Activated effector memory CD4-positive, alpha-beta T cell treated with anti-CD3 and anti-CD28 coated beads, Interleukin-2, amount 50 U/mL, for 16 hours (primary cell): ENCODE measurements around the gene ACVR1.
"Not testable (repeated sequence)": the region's sequence is repeated elsewhere in the genome, so short reads cannot be mapped to it uniquely, and the experiment has no call there.

Experiments used
- DNase-seq: peaks from one replicate; pipeline ENCODE4 v3.0.0-alpha.2; 2020

Gene ACVR1

DNA sequence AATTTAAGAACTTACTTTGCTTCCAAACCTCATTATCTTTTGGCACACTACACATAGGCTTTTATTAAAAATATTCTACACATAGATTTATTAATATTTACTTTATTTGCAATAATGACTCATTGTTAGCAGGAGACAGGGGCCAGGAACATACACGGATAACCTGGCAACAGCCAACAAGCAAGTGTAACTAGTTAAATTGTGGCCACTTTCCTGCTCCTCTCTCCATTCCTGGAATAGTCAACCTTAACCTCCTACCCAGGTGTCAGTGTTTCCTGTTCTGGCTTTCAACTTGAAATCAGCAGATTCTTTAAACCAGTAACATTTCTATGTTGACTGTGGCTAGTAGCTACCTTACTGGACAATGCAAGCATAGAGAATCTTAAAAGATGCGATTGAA is 26.5 kb downstream of the ACVR1 start:
- DNase-seq = no peak

DNA sequence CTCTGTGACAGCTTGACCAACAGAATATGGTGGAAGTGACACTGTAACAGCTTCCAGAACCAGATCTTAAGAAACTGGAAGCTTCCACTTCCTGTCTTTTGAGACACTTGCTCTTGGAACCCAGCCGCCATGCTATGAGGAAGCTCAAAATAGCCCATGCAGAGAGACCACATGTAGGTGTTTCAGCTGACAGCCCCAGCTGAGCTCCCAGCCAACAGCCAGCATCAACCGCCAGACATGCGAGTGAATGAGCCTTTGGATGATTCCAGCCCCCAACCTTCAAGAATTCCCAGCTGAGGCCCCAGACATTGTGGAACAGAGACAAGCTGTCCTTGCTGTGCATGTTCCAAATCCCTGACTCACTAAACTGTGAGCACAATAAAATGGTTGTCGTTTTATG is 27.9 kb downstream of the ACVR1 start:
- no peak for DNase-seq

DNA sequence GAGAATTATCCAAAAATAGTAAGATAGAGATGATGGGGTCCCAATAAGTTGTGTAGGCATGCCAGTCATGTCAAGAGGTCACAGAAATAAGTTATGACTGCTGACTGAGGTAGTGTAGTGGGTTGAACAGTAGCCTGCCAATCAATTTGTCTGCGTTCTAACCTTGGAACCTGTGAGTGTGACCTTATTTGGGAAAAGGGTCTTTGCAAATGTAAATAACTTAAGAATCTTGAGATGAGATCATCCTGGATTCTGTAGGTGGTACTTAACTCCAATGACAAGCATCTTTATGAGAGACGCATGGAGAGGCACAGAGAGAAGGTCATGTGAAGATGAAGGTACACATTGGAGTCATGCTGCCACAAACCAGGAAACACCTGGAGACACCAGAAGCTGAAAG is 31.0 kb downstream of the ACVR1 start:
- no peak for DNase-seq

DNA sequence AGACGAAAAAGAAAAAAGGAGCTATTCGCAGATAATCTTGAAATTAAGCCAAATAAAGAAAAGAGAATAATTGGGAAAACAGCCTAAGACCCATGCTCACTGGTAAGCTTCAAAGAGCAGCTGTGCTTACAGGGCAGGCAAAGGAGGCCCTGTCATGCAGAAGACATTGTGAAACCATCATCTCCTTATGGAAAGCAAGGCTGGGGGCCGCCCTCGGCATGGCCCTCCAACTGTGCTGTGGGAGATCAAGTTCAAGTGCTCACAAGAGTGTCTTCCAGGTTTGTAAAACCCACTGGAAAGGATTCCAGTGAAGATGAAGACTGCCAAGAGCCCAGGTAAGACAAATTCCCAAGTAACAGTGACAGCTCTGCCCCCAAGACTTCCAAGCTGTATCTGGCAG is 32.2 kb downstream of the ACVR1 start:
- no peak for DNase-seq

DNA sequence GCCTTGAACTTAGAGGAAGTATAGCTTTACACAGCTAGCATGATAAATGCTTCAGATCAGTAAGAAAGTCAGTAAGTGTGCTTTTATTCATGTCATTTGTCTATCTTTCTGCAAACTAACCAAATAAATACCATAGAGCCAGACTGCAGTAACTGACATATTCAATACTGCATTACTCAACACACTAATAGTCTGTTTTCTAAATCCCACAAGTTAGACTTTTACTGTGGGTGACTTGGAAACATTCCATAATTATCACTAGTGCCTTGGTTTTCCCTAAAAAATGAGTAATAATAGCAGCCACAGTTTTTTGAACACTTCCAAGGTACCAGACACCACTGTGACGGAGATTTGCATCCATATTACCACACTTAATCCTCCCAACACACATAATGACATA is 33.0 kb downstream of the ACVR1 start:
- no peak for DNase-seq

DNA sequence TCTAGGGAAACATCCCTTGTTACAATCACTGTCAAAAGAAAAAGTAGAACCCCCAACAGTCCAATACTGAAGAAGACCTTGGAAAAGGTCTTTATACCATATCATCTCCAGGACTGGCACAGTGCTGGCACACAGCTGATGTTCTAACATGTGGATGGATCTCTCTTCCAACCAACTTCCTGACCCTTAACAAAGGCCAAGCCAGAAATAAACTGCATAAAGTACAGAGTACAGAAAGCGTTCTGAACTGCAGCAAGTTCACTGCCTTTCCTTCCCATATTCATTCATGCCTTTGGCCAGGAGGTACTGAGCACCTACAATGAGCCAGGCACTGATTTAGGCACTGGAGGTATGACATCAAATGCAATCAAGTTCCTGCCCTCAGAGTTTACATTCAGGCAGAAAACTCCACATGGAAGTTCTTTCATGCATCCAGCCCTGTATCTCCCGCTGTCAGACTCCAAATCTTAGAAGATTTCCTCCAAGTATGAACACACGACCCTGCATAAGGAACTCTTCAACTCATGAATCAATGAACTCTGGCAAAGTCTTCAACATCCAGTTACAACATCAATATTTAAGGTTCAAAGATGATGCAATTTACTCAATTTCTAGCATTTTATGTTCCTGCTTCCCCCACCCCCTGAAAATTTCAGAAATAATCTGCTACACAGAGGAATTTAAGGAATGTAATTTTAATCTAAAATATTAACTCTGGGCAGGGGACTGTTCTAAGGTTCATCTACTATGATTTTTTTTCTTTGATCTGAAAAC is 33.8 kb downstream of the ACVR1 start:
- no peak for DNase-seq

DNA sequence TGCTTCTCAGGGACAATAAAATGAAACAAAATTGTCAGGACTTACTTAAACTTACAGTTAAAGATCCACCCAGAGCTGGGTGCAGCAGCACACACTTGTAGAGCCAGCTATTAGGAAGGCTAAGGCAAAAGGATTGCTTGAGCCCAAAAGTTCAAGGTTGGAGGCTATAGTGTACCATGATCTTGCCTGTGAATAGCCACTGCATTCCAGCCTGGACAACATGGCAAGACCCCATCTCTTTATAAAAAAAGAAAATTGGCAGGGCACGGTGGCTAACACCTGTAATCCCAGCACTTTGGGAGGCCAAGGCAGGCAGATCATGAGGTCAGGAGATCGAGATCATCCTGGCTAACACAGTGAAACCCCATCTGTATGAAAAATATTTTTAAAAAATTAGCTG is 34.6 kb downstream of the ACVR1 start:
- DNase-seq = no peak

DNA sequence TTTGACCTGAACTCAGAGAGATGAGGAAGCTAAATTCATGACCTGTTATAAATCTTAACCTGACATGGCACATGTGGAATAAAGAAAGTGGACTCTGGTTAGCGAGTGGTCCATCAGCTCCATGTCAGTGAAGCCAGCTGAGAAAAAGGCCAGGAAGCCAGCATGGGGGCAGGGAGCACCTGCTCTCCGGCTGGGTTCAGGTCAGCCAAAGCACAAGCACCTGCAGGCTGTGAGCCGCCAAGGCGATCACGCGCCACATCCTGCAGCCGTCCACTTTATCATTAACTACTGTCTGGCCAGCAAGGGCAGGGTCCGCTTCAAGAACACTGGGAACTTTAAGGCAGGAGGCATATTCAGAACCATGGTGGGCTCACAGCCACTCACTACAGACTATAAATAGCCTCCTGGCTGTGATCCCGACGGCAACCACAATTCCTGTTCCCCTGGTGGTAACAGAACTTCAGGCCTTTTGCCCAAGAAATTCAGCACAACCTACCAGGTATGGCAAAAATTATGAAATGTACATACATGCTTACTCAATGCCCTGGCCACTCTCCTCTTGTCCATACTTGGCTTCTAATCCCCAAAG is 35.5 kb downstream of the ACVR1 start:
- DNase-seq = no peak

DNA sequence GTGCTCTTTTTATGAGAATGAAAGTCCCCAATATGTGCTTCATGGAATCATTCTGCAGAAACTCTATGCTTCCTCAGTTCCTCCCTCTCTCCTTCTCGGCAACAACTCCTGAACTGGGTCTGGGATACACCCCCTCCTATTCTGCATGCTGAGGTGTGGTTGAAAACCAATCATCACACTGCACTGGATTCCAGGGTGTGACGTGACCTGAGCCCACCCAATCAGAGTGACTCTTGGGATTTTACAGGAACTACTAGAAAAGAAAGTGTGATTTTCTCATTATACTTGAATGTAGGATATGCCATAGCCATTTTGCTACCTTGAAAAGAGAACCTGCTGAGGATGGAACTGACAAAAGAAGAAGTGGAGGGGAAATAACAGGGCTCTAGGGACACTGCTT is 36.3 kb downstream of the ACVR1 start:
- DNase-seq = no peak

DNA sequence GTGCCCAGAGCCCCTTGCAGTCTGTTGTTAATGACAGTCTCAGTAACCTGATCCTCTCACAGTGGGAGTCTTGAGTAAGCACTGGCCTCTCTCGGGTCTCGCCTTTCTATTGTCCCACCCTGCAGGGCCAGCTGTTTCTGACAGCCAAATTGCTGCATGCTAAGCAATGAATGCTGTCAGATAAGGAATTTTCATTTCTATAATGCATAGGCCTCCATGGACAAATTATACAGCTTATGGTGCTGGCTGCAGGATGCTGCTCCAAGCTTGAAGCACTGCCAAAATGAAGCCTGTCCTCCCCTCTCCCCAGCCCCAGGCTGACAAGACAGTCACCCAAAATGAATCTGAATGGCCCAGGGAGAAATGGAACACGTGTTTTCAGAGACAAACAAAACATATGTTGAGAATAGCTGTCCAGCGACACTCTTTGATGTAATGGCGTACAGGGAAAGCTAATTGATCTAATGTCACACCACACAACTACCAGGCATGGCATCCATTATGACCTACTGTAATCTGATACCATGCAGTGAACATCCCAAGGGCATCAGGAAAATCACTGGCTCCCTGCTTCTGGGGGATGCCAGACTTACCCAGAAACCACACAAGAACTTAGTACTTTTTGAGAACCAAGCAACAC is 36.8 kb downstream of the ACVR1 start:
- DNase-seq = no peak

DNA sequence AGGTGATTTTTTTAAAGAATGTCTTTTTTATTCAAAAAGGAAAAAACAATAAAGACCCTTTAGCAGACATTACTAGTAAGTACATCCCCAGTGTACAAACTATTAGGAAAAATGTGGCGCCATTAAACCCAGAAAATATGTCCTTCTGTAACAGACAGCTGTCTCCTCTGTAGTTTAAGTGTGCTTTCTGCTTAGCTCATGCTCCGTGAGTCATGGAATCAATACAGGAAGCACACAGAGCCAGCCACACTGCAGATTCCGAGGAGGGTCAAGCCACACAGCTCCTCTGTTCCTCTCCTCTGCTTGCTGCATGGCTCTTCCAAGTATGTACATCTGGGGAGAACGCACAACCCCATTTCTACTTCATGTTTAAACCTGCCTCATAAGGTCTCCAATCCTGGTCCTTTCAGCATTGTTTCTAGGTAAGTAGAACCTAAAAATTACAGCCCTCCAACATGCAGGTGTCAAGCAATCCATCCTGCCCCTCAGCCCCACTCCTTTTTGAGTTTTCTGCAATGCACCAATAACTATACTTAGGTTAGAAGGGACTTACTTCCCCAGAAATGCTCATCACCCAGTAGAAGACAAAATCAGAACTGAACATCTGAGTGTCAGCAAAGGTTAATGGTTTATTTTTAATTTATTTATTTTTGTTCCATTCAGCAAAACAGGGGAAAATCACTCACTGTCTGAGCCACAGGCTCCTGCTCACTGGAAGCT is 37.5 kb downstream of the ACVR1 start:
- no peak for DNase-seq

DNA sequence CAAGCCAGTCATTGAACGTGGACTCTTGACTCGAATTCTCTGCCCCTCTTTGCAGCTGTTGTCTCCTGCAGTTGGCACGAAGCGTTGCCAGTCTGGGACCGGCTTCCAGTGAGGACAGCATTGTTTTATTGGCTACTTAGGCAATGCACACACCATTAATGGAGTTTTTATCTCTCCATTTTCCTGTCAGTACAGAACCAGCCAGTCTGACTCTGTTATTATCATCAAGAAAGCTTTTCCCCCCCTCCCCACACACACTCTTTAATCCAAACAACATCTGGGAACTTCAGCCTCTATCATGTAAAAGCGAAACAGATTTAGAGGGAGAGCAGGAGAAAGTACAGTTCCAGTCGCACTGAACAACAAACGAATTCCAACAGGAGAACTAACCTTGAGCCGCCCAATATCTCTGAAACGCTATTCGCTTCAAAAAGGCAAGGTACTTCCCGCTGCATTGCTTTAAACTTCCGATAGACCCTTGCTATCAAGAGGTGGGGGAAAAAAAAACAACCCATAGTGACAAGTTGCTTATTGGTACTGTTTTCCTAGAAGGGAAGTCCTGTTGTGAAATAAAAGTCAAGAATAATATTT is 38.2 kb downstream of the ACVR1 start:
- no peak for DNase-seq

DNA sequence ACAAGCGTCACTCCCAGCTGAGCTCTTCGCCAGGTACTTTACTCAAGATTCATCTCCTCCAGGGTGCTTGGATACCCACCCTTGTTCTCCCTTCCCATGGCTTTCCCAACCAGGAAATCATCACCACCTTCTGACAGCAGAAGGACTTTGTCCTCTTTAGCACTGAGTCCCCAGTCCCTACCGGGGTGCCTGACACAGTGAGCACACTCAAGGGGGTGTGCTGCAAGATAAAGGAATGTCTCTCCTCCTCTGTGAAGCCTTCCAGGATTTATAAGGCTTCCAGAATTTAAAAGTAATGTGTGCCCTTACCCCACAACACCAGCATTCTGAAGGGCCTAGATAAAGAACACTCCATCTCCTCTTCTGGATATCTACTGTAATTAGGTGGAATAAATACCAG is 39.6 kb downstream of the ACVR1 start:
- DNase-seq = no peak

DNA sequence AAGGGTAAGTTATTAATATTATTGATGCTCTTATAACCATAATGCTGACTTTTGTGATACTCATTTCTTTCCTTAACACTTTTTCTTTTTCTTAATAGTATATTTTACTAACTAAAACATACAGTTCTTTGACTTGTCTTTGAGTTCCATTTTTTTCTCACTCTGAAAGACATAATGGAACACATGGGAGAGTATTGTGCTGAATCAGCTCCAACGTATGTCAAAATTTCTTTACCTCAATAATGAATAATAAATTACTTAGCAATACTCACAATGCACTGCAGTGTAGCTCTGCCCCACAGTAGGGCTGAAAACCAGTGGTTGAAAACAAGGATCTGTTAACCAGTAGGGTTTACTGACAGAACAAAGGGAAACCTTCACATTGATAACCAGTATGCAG is 40.7 kb downstream of the ACVR1 start:
- no peak for DNase-seq

DNA sequence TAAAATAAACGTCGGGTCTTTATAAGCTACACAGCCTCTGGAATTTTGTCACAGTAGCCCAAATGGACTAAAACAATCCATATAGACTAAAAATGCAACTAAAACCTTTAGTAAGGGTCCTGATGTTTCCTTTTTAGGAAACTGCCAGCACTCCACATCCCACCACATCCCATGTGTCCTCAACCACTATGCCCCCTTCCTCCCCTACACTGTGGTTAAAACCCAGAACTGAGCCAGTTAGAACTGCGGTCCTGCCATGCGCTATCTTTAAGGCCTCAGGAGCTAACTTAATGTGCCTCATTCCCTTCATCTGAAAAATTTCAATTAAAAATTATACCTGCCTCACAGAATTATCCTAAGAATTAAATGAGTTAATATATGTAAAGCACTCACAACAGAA is 41.1 kb downstream of the ACVR1 start:
- no peak for DNase-seq

DNA sequence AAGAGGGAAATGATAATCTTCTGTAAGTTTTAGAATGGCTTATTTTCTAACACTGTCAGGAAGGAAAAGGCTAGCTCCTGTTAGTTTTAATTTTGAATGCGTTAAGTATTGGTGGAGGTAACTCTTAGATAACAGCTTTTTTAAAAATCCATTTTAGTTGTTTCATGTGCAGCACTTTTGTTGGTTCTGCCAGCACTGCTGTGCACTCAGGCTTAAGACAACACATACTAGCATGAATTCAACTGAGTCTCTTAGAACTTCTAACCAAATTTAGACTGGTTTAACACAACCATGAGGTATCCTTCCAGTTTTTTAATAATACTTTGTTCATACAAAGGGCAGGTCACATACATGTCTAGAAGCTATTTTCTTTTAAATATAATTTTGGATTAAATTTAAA is 42.4 kb downstream of the ACVR1 start:
- DNase-seq = no peak

DNA sequence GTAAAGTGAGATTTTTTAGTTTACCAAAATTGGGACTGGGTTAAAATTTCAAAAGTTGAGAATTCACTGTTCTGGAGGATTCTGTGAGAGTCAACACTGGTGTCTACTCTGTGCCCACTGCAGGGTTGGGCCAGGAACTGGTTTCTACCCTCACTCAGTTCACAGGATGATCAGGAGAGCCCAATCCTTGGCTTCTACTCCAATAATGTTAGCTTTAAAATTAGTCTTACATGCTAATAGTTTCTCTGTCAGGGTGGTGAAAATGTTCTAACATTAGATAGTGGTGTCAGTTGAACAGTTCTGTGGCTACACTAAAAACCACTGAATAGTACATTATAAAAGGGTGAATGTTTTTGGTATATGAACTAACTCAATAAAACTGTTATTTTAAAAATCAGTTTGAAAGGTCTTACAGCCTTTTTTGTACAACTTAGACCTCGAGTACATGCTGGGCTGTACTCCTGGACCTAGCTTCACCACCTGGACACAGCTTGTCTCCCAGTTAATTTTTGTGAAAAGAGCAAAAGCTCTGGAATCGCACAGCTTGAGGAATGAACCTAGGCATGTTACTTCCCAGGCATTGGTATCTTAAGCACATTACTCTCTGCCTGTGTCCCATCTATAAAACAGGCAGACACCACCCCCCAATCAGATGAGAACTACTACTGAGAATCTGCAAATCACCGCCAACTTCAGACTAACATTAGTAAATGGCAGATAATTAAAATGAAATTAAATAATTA is 44.4 kb downstream of the ACVR1 start:
- no peak for DNase-seq

DNA sequence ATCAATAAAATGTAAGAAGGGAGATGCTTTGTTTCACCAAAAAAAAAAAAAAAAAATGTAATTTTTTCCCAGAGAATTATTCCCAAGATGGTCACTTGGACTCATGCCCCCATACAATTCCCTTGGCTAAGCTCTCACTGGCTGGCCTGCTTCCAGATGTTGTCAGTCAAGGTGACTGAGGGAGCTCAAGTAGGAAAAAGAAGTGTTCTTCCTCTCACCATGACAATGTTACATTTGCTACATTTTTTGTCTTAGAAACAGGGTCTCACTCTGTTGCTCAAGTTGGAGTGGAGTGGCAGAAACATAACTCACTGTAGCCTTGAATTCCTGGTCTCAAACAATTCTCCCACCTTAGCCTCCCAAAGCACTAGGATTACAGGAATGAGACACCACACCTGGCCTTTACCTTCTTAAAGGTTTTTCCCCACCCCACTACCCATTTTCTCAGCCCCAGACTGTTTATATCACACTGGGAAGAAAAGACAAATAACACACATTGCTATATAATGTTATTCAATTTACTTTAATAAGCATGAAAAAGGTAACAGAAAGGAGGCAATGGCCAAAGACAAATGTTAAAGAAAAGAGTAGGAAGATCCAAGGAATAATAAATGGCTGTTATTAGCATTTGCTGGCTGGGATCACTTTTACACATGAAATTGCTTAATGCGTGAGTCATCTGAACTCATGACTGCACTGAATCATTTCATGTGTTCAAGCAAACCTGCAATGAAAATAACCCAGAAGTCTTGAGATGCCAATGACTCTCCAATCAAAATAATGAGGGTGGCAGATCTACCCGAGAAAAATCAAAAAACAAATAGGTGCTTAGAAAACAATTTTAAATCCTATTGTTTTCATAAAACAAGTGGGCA is 45.2 kb downstream of the ACVR1 start:
- DNase-seq = no peak

DNA sequence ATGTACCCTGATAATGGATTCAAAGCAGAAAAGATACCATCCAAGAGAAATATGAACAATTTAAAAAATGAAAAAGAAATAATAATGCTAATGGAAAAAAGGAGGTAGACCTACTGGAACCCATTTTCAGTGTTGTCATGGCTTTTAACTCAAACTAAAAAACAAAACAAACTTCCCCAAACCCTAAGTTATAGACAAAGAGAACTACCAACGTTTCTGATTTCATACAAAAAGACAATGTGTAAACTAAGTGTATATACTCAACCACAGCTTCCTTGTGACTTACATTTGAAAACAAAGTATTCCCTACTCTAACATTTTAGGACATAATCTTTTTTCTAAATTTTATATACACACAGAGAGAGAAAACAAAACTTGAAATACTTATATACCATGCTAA is 45.9 kb downstream of the ACVR1 start:
- no peak for DNase-seq

DNA sequence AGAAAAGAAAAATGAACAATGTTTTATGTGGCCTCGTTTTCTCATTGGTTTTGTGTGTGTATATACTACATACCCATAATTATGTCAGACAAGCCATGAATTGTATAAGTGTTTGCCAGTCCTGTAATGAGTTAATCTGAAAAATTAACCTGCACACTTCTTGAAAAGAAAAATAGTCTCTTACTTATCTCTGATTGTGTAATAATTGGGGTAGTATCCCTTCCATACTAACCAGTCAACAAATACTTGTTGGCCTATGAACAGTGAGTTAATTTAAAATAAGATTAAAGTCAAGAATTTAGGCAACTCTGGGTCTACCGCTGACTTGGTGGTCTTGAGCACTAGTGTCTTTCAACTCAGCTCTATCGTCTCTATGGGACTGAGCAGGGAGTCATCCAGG is 48.8 kb downstream of the ACVR1 start:
- DNase-seq = no peak

DNA sequence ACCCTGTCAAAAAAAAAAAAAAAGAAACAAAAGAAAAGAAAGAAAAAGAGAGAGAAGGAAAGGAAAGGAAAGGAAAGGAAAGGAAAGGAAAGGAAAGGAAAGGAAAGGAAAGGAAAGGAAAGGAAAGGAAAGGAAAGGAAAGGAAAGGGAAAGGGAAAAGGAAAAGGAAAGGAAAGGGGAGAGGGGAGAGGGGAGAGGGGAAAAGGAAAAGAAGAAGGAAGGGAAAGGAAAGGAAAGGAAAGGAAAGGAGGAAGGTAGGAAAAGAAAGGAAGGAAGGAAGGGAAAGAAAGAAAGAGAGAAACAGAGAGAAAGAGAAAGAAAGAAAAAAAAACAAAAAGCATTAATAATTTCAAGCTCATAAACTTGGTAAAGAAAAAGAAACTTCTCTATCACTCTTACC is 49.5 kb downstream of the ACVR1 start:
- not testable (repeated sequence) for DNase-seq

DNA sequence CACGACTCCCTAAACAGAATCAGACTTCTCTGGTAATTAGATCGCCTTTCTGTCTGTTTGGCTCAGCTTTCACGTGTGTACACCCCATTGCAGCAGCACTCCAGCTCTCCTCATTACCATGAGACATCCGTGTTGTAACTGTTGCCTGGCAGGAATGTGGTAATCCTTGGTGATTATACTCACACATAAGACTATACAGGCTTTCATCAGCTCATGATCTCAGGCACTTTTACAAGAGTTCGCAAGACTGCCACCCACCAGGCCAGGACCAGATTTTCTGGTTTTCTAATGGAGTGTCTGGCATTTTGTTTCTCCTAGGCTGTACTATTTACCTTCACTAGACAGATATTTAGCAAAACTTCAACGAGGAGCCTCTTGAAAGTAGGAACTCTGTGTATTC is 50.2 kb downstream of the ACVR1 start:
- DNase-seq = no peak
